Activated CD8-positive, alpha-beta memory T cell treated with anti-CD3 and anti-CD28 coated beads, Interleukin-2, amount 50 U/mL, for 4 hours (primary cell): ENCODE measurements around the gene ABCG1.

ENCODE experiments used
- DNase-seq: peaks from one replicate; pipeline ENCODE4 v3.0.0-alpha.2; 2020

The ABCG1 gene

DNA sequence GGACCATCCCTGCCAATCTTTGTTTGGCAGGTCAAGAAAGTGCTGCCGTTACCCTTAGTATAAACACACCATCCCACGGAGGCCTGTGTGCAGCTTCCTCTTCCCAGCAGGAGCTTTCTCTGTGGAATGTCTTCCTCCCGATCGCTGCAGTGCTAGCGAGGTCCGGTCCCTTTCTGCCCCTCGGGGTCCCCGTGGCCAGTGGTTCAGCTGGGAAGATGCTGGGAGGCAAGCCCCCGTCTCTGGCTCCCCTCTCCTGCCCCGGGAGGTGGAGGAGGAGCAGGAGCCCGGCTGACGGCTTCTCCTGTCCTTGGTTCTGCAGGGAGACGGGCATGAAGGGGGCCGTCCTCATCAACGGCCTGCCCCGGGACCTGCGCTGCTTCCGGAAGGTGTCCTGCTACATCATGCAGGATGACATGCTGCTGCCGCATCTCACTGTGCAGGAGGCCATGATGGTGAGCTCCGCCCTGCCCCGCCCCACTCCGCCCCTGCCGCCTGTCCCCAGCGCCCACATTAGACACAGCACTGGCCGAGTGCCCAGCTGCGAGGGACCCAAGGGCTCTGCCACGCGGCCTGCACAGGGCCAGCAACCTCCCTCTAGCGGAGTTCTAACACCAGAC is 54.2 kb downstream of the ABCG1 start:
- DNase-seq: no peak

DNA sequence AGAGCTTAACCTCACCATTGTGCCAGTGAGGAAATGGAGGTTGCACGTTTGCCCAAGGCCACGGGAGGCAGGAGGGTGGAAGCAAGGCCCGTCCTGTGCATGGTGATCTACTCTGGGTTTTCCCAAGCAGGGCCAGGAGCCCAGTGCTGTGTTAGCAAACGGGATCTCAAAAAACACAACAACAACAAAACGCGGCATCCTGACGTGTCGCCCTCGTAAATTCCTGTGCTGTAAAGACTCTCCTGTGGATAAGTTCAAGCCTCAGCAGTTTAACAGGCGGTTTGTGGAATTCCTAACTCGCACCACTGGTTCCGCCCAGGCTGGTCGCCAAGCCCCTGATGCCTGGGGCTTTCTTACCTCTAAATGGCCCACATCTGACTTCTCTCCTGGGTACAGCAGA is 57.1 kb downstream of the ABCG1 start:
- DNase-seq: no peak

DNA sequence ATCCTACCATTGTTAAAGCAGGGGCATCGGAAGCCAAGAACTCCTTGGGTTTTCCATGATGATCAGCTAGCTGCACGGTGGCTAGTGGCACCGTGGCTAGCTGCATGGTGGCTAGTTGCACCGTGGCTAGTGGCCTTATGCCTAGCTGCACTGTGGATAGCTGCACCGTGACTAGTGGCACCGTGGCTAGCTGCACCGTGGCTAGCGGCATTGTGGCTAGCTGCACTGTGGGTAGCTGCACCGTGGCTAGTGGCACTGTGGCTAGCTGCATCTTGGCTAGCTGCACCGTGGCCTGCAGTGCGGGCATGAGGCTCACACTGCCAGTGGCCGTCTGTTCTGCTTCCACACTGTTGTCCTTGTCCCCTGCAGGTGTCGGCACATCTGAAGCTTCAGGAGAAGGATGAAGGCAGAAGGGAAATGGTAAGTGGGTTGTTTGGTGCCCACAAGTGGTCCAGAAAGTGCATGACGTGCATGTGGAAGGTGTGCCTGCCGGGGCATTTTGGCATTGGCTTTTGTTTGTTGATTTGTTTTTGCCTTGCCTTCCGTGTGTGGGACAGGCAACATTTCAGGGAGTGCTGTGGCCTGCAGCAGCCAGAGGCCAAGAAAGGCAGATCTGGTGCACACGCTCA is 57.7 kb downstream of the ABCG1 start:
- no peak for DNase-seq

DNA sequence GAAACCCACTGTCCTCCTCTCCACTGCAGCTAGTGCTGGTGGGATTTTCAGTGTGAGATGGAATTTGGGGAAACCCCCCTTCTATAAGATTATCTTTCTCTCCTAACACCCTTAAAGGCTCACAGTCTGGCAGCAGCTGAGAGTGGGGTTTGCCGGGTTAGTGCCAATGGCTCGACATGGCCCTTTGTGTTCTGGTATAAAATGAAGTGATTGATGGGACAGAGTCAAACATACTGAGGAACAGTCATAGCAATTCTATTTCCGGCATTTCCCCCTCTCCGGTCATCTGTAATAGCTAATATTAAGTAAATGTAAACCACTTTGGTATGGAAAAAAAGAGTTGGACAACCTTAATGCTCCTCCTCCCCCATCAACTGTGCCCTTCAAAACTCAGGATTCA is 58.7 kb downstream of the ABCG1 start:
- DNase-seq: no peak

DNA sequence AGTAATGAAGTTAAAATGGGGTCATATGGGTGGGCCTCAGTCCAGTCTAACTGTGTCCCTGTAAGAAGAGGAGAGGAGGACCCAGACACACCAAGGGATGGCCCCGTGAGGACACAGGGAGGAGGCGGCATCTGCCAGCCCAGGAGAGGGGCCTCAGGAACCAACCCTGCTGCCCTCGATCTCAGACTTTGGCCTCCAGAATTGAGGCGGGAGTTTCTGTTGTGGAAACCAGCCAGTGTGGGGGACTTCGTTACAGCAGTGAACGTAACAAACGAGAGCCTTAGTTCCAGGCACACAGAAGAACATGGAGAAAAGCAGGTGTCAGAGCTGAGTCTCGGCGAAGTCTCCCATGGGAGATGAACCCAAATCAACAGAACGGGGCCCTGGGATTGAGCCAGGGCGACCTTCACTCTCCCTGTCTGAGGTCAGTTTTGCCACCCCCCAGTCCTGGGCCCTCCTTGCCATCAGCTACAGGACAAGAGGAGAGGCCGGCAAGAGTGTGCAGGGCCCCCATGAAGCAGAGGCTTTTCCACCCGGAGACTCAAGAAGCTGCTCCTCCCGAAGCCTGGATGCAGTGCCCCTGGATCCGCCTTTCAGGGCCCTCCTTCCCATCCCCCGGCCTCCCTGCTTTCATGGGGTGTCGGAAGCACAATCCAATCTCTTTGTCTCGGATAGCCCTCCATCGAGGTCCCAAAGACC is 59.7 kb downstream of the ABCG1 start:
- DNase-seq: no peak

DNA sequence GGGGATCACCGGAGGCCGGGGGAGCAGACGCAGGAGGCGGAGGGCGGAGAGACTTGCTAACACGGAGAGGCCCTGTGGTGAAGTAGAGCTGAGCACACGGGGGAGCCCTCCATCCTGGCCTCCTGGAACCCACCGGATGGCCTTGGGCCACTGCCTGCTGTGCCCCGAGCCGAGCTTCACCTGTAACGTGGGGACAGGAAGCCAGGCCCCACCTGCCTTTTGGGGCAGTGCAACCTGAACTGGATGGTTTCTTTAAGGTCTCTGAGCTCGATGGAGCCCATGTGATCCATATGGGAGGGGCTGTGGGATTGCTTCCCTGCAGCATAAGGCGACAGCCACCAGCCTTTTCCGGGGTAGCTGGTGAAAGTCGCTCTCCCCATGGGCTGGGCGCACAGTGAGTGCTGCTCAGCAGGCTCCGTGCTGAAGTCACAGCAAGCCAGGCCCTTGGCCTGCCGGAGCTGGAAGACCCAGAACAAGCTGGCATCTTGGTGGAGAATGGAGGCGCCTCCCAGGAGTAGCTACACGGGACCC is 60.5 kb downstream of the ABCG1 start:
- DNase-seq: no peak

DNA sequence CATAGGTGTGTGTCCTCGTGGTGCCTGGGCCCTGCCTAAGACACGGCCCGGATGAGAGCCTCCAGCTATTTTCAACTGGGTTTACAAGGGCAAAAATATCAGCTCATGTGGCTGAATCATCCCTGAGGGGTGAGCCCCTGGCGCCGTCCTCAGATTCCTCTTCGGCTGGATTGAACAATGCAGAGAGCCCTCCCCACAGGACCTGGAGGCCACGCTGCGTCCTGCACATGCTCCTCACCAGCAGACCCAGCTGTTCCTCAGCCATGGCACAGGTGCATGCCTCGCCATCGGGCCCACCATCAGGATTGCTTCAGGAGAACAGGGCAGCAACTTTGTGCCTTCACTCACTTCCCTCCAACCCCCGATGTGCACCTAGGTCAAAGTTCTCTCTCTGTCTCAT is 60.9 kb downstream of the ABCG1 start:
- no peak for DNase-seq

DNA sequence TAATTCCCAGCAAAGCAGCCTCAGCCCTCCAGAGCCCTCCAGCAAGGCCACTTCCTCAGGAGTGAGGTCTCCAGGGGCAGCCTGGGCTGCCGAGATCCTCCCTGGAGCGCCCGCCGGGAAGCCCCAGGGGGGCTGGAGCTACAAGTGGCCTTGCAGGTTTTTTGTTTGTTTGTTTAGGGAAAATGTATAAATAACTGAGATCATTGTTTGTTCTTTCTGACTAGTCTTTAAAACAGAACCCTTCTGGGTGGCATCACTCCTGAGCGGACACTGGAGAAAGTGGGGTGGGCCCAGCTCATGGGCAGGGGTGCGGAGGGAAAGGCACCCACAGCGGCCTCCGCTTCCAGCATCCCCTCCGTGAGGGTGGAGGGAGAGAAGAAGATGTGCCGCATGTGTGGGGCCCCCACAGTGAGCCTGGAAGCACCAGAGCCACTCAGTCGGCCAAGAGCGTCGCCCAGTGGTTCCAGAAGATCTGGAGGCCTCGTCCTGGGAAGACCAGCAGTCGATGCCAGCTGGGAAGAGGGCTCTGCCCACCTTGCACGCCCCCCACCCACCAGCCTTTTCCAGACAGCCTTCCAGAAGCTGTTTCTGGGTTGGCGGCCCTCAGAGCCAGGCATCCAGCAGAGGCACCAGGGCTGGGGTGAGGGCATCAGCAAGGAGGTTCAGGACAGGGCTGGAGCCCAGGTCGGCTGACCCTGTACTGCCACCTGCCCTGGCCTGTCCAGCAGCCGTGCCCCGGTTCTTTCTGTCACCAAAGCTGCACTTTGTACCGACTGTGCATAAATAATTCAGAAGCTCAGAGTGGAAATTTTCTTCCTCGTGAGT is 61.6 kb downstream of the ABCG1 start:
- DNase-seq: no peak

DNA sequence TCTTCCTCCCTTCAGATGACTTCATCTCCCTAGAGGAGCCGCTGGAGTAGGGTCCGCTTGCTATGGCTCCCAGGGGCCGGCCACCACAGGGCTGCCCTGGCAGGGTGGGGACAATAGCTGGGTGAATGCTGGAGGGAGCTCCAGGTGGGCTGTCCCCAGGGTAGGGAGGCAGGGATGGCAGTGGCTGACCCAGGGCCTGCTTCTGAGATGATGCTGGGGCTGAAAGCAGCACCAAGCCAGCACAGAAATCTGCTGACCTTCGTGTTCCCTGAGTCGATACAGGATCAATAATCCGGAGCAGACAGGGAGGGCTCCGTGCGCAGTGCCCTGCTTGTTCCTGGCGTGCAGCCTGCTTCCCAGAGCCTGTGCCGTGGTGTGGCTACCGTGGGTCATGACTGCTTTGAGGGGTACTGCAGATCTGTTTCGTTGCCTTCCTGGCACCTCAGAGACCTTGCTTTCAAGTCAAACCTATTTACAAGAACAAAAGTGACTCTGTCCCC is 62.3 kb downstream of the ABCG1 start:
- DNase-seq: no peak

DNA sequence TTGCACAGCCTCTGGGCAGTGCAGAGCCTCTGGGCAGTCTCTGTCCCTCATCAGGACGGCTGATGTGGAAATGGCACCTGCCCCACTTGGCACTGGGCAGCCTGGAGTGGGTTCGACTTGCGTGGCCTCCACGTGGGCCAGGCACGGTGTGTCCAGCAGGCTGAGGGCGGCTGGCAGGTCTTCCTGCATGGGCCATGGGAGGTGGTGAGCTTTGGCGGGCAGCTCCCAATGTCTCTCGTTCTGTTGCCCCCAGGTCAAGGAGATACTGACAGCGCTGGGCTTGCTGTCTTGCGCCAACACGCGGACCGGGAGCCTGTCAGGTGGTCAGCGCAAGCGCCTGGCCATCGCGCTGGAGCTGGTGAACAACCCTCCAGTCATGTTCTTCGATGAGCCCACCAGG is 63.1 kb downstream of the ABCG1 start:
- DNase-seq: no peak

DNA sequence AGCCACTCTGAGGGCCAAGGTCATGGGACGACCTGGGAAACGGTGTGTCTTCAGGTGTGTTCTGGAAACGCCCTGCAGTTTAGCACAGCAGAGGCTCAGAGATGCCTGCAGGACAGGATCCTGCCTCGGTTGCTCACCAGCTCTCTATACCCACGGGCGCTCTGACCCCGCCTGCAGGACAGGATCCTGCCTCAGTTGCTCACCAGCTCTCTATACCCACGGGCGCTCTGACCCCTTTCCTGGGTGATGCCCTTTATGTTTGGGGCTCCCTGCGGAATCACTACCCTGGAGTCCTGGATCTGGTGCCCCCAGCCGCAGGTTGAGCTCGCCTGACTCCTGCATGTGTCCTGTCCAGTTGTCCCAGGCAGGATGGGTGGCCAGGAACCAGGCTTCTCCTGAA is 63.8 kb downstream of the ABCG1 start:
- DNase-seq: no peak

DNA sequence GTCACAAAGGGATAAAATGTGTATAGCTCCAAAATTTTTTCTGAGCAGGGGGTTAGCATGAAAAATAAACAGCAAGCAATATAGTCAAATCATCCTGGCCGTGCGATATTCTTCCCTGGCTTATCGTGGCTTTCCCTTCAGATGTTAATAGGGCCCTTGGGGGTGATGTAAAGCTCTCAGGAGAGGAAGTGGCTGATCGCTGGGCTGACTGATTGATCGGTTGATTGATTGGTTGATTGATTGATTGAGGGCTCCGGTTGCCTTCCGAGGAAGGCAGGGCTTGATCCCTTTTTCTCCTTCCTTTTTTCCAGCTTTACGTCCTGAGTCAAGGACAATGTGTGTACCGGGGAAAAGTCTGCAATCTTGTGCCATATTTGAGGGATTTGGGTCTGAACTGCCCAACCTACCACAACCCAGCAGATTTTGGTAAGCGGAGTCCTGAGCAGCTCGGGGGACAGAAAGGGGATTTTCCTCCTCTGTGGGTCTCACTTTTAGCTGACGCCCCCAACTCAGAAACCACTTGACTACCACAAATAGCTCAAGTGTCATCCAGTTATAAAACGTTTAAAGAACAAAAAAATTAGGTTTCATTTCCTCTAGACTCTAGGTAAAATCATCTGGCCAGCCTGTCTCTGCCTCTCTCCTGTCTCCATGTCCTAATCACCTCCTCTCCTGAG is 66.8 kb downstream of the ABCG1 start:
- no peak for DNase-seq

DNA sequence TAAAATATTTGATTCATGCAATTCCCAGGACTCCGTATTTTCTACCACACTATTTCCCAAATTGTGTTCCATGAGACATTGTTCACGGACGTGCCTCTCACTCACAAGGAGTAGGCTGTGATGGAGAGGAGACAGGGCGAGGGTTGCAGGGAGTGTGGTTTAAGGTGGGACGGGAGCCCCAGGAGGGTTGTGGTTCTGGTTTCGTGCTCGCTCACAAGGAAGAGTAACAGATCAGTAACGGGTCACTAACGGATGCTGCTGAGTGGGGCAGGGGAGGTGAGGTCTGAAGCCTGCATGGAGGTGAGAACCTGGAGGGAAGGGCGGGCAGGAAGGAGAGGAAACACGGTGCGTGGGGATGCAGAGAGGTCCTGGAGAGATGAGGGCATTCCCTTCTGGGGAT is 67.5 kb downstream of the ABCG1 start:
- DNase-seq: no peak

DNA sequence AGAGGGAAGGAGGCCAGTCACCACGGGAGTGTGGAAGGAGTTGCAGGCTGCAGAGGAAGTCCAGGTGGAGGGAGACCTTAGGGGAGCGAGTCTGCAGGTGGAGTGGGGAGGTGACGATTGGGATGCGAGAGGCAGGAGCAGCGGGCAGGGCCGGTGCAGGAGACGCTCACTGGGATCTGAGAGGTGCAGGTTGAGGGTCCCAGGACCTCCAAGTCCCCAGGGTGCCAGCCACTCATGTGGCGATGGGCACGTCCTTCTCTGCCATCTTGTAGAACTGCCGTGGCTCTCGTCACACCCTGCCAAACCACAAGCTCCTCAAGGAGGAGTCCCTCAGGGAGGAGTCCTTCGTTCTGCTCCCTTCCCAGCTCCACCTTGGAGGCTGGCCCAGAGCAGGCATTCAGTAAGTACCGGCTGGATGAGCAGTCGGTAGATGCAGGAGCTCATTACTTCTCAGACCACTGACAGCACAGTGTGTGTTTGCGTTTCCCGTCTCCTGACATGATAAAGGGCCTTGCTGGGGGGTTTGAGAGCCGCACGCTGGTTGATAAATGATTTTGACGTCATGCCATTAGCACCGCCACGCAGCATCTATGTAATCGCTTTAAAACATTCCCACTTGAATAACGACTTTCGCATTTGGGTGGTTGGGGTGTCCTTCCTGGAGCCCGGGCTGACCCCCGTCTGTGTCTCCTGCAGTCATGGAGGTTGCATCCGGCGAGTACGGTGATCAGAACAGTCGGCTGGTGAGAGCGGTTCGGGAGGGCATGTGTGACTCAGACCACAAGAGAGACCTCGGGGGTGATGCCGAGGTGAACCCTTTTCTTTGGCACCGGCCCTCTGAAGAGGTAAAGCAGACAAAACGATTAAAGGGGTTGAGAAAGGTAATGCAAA is 68.5 kb downstream of the ABCG1 start:
- no peak for DNase-seq

DNA sequence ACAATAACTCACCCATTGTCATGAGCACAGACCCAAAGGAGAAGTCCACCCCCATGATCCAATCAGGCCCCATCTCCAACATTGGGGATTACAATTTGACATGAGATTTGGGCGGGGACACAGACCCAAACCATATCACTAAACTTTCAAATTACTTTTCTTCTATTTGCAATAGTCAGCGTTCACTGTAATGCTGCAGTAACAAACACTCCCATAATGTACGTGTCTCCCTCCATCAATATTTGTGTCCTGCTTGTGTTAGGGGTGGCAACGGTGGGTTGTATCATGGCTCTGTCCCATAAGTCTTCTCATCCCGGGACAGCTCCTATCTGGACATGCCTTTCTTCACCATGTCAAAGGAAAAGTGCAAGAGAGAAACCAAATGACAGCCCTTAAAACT is 70.0 kb downstream of the ABCG1 start:
- DNase-seq: no peak

DNA sequence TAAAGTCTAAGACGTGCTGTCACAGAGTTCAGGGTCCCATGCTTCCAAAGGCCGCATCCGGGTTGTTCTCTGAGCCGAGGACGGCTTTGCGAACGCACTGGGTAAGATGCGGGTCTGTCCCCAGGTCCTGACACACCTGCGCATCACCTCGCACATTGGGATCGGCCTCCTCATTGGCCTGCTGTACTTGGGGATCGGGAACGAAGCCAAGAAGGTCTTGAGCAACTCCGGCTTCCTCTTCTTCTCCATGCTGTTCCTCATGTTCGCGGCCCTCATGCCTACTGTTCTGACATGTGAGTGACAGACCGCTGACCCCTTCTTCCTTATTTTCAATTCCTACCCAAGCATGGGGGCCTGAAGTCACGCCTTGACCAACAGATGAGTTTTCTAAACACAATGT is 71.0 kb downstream of the ABCG1 start:
- DNase-seq: no peak

DNA sequence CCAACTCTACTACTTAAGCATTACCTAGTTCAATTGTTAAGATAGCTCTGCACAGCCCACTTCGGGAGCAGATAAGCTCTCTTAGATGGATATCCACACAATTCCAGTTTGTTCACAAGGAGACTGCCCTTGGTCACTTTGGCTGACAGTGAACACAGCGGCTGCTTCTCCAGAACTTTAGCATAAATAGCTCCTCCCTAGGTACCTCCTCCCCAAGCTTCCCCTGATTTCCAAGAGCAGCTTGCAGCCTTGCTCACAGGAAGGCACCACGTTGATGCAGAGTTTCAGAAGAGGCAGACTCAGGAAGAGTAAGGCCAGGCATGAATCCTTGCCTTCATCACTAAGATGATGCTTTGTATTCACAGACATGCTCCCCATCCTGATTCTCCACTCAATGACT is 71.6 kb downstream of the ABCG1 start:
- DNase-seq: no peak

DNA sequence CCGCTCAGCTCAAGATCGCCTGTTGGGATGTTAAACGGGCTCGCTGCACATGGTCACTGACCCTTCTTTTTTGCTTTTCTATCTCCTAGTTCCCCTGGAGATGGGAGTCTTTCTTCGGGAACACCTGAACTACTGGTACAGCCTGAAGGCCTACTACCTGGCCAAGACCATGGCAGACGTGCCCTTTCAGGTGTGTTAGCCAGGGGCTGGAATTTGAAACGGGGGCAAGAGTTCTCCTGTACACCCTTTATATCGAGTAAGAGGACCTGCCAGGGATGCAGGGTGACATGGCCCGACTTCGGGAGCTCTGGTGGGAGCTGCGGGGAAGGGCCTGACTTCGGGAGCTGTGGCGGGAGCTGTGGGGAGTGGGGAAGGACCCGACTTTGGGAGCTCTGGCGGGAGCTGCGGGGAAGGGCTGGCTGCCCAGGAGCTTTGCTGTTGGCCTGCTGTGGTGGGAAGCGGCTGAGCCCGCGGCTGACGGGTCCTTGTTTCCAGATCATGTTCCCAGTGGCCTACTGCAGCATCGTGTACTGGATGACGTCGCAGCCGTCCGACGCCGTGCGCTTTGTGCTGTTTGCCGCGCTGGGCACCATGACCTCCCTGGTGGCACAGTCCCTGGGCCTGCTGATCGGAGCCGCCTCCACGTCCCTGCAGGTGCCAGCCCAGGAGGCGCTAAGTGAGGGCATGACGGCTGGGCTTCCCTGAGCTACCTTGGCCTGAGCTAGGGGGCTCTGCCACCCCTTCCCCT is 72.2 kb downstream of the ABCG1 start:
- DNase-seq: no peak

DNA sequence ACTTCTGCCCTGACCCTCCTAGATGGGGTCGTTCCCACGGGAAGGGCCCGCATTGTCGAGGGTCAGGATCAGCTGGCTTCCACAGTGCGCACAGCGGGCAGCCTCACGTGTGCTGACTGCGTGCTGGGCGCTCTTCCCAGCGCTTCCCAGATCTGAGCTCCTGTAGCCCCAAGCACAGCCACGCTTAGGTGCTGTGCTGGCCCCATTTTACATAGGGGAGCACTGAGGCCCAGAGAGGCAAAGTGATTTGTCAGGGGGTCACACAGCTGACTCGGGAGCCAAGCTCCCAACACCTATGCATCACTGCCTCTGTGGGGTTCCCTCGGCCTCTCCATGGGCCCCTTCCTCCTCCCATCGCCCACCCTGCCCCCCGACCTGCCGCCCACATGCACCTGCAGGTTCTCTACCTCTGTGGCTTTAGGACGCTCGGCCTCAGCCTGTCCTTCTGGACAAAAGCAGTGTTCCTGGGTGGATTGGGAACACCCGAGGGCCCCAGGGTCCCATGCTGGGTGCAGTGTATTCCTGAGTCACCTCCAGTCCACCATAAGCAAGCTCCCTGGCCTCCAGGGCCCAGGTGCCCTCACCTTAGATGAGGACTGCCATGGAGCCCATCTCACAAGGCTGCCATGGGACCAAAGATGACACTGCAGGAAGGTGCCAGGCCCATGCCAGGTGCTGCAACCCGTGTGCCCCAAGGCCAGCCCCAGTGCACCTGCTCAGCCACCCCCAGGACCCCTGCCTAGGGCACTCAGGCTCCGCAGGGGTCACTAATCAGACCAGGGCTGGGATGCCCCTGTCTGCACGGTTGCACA is 73.0 kb downstream of the ABCG1 start:
- no peak for DNase-seq
